Measurements from ENCODE around the gene ZNF835. TPM values are rescaled to one million over a fixed set of nuclear protein-coding genes. Genes with fewer than 3 reads are reported as not detected.
A peak's percentile ranks its signal among the peaks of the same experiment; 100 is the strongest.
"Not testable (repeated sequence)": the region's sequence is repeated elsewhere in the genome, so short reads cannot be mapped to it uniquely, and the experiment has no call there.

Gene ZNF835
- total and polyA plus RNA-seq, 10 donors = 0.70 to 6.8 (median 3.7) TPM

DNA sequence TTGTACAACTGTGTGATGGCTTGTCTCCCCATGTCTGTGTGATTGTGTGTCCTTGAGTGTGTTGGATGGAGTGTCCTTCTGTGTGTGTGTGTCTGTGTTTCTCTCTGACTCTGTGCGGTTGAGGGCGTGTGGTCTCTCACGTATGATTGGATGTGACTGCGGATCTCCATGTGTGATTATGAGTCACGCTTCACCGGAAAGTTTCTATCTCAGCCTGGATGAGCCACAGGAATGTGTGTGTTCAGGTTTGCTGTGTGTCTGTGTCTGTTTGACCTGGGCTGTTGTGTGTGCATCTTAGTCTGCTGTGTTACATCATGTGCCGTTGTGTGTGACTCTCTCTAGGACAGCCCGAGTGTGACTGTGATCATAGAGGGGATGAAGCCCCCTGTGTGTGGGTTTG is 15.5 kb upstream of the ZNF835 start:
- WGBS, 5 donors = 80 to 82% (median 81%) methylated on average over 8 of the region's 8 CpGs
- H3K4me3 ChIP-seq = no peak overlapping the region

GRCh38 chr19:56683116-56683515 is 11.6 kb upstream of the ZNF835 start:
- Histone ChIP-seq H3K36me3 (peaks cover 0 to 6% (median 0%) of the 10 kb centered on the region in 6 donors), H3K9me3 (peaks cover 0 to 68% (median 12%) of the 10 kb centered on the region in 8 donors), H3K4me3 (no peak overlapping the region), H3K4me1 (no peaks in the 10 kb centered on the region), H3K27me3 (replicated peaks in 1 of 7) (no peaks in the 10 kb centered on the region), H3K27ac (no peak overlapping the region)
- intact Hi-C loops (cut with DNase I; ENCODE audit: low total_unique reads) = no loop called here
- DNase-seq = no peak
- TF ChIP-seq CTCF (IDR thresholded peaks at IDR 0.05 in 8 of 11, conservative IDR thresholded peaks at IDR 0.05 in 3 of 11) = no peak
- TF ChIP-seq POLR2AphosphoS5 (IDR thresholded peaks at IDR 0.05) = no peak
- no peak for TF ChIP-seq POLR2A (IDR thresholded peaks at IDR 0.05)
- WGBS, 5 donors = 71 to 81% (median 76%) methylated on average over 7 of the region's 7 CpGs

More for the DNA sequence above, 15.5 kb upstream of the ZNF835 start:
- Histone ChIP-seq H3K4me1 (no peaks in the 10 kb centered on the region), H3K27me3 (replicated peaks in 1 of 7) (no peaks in the 10 kb centered on the region), H3K9me3 (peaks cover 0 to 46% (median 15%) of the 10 kb centered on the region in 8 donors), H3K36me3 (peaks cover 0 to 6% (median 0%) of the 10 kb centered on the region in 6 donors), H3K27ac (no peak overlapping the region)
- no peak for DNase-seq
- TF ChIP-seq POLR2AphosphoS5 (IDR thresholded peaks at IDR 0.05) (no peak), CTCF (IDR thresholded peaks at IDR 0.05 in 8 of 11, conservative IDR thresholded peaks at IDR 0.05 in 3 of 11) (no peak), POLR2A (IDR thresholded peaks at IDR 0.05) (no peak)
- intact Hi-C loops (cut with DNase I; ENCODE audit: low total_unique reads) = no loop called here

GRCh38 chr19:56681702-56682101 is 10.1 kb upstream of the ZNF835 start:
- H3K9me3 ChIP-seq = peaks cover 0 to 77% (median 18%) of the 10 kb centered on the region in 8 donors
- H3K27me3 ChIP-seq (replicated peaks in 1 of 7) = no peaks in the 10 kb centered on the region
- peaks cover 0 to 6% (median 0%) of the 10 kb centered on the region in 6 donors for H3K36me3 ChIP-seq
- DNase-seq = no peak
- H3K4me1 ChIP-seq = no peaks in the 10 kb centered on the region
- intact Hi-C loops (cut with DNase I; ENCODE audit: low total_unique reads) = no loop called here
- H3K4me3 ChIP-seq = no peak overlapping the region
- no peak overlapping the region for H3K27ac ChIP-seq
- WGBS, 5 donors = 70 to 81% (median 77%) methylated on average over 8 of the region's 8 CpGs
- TF ChIP-seq POLR2A (IDR thresholded peaks at IDR 0.05) (no peak), CTCF (IDR thresholded peaks at IDR 0.05 in 8 of 11, conservative IDR thresholded peaks at IDR 0.05 in 3 of 11) (no peak), POLR2AphosphoS5 (IDR thresholded peaks at IDR 0.05) (no peak)

- DNase-seq = no peak
- Histone ChIP-seq H3K4me3 (no peak overlapping the region), H3K27ac (no peak overlapping the region), H3K27me3 (replicated peaks in 1 of 7) (no peaks in the 10 kb centered on the region), H3K4me1 (no peaks in the 10 kb centered on the region), H3K9me3 (peaks cover 0 to 70% (median 16%) of the 10 kb centered on the region in 8 donors), H3K36me3 (no peaks in the 10 kb centered on the region)
- intact Hi-C loops (cut with DNase I; ENCODE audit: low total_unique reads) = no loop called here
- WGBS, 5 donors = 86 to 90% (median 86%) methylated on average over 8 of the region's 8 CpGs
- TF ChIP-seq CTCF (IDR thresholded peaks at IDR 0.05 in 8 of 11, conservative IDR thresholded peaks at IDR 0.05 in 3 of 11) (no peak), POLR2AphosphoS5 (IDR thresholded peaks at IDR 0.05) (no peak), POLR2A (IDR thresholded peaks at IDR 0.05) (no peak)
Measured at GRCh38 chr19:56678205-56678604, 6.6 kb upstream of the ZNF835 start.

DNA sequence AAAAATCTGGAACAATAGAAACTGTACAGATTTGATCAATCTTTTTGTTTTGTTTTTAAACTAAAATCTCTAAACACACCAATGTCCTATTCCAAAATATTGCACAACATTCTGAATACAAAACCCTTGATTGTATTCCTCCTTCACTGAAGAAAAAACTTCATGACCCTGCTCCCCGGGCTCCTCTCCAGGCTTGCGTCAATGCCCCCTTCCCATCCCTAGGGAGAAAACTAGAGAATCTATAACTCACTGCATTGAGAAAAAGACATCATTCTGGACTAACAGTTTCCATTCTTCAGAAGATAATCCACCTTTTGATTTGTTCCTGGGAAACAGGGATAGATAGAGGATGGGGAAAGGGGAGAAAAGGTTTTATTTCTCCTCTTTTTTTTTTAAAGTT is 1.1 kb upstream of the ZNF835 start:
- WGBS, 5 donors = 92 to 98% (median 94%) methylated on average over 2 of the region's 2 CpGs
- H3K27me3 ChIP-seq (replicated peaks in 1 of 7); DNase-seq; H3K36me3 ChIP-seq; H3K27ac ChIP-seq; intact Hi-C loops (cut with DNase I; ENCODE audit: low total_unique reads): not testable (repeated sequence)
- H3K9me3 ChIP-seq = peaks cover 0 to 59% (median 10%) of the 10 kb centered on the region in 8 donors
- peak overlapping the region in 1 of 8 donors; percentile 77 for H3K4me3 ChIP-seq
- peaks cover 7 to 23% (median 12%) of the 10 kb centered on the region in 6 donors for H3K4me1 ChIP-seq
